ENCODE measurements around the gene GSK3B. TPM values are rescaled to one million over a fixed set of nuclear protein-coding genes. Genes with fewer than 3 reads are reported as not detected.
A peak's percentile ranks its signal among the peaks of the same experiment; 100 is the strongest.

GSK3B gene
- total RNA-seq, 1 donor from 2014 or later, result 28.1 TPM

GRCh38 chr3:119818937-119819336 lies 275.3 kb downstream of the GSK3B start:
- DNase-seq (ENCODE audit: low read depth in 2 of 2), result no peak

GRCh38 chr3:119817583-119818363 lies 276.5 kb downstream of the GSK3B start:
- DNase-seq (ENCODE audit: low read depth in 2 of 2), result no peak

- DNase-seq (ENCODE audit: low read depth in 2 of 2), result no peak
Measured at GRCh38 chr3:119817071-119817470, 277.2 kb downstream of the GSK3B start.

- DNase-seq (ENCODE audit: low read depth in 2 of 2), result no peak
Measured at GRCh38 chr3:119815716-119816115, 278.5 kb downstream of the GSK3B start.

GRCh38 chr3:119812491-119813058 lies 281.7 kb downstream of the GSK3B start:
- DNase-seq (ENCODE audit: low read depth in 2 of 2), result no peak

- DNase-seq (ENCODE audit: low read depth in 2 of 2), result peak; percentile 6 to 46
Measured at GRCh38 chr3:119810018-119810435, 284.2 kb downstream of the GSK3B start.

GRCh38 chr3:119809249-119810017 lies 284.8 kb downstream of the GSK3B start:
- DNase-seq (ENCODE audit: low read depth in 2 of 2), result no peak

GRCh38 chr3:119808843-119809242 lies 285.4 kb downstream of the GSK3B start:
- DNase-seq (ENCODE audit: low read depth in 2 of 2), result no peak

- DNase-seq (ENCODE audit: low read depth in 2 of 2), result no peak
Measured at GRCh38 chr3:119808244-119808643, 286.0 kb downstream of the GSK3B start.

- DNase-seq (ENCODE audit: low read depth in 2 of 2), result no peak
Measured at GRCh38 chr3:119800844-119801243, 293.4 kb downstream of the GSK3B start.

- no peak for DNase-seq (ENCODE audit: low read depth in 2 of 2)
Measured at GRCh38 chr3:119796785-119797184, 297.5 kb downstream of the GSK3B start.

GRCh38 chr3:119796368-119796767 lies 297.9 kb downstream of the GSK3B start:
- DNase-seq (ENCODE audit: low read depth in 2 of 2), result no peak

GRCh38 chr3:119795849-119796248 lies 298.4 kb downstream of the GSK3B start:
- DNase-seq (ENCODE audit: low read depth in 2 of 2), result no peak

- DNase-seq (ENCODE audit: low read depth in 2 of 2), result peak in 1 of 2 donors; percentile 14
Measured at GRCh38 chr3:119794971-119795612, 299.2 kb downstream of the GSK3B start.

- DNase-seq (ENCODE audit: low read depth in 2 of 2), result no peak
Measured at GRCh38 chr3:119794401-119794800, 299.8 kb downstream of the GSK3B start.

- DNase-seq (ENCODE audit: low read depth in 2 of 2), result no peak
Measured at GRCh38 chr3:119792270-119792669, 302.0 kb downstream of the GSK3B start.

GRCh38 chr3:119790369-119790768 lies 303.9 kb downstream of the GSK3B start:
- no peak for DNase-seq (ENCODE audit: low read depth in 2 of 2)

GRCh38 chr3:119786409-119786808 lies 307.8 kb downstream of the GSK3B start:
- no peak for DNase-seq (ENCODE audit: low read depth in 2 of 2)

GRCh38 chr3:119783883-119784282 lies 310.4 kb downstream of the GSK3B start:
- DNase-seq (ENCODE audit: low read depth in 2 of 2), result no peak

- DNase-seq (ENCODE audit: low read depth in 2 of 2), result no peak
Measured at GRCh38 chr3:119783255-119783654, 311.0 kb downstream of the GSK3B start.

GRCh38 chr3:119782460-119782859 lies 311.8 kb downstream of the GSK3B start:
- no peak for DNase-seq (ENCODE audit: low read depth in 2 of 2)
